HG02943 (cell line): ENCODE data around the gene TMEM178B.
"Not testable (repeated sequence)": the region's sequence is repeated elsewhere in the genome, so short reads cannot be mapped to it uniquely, and the experiment has no call there.

Experiments
- ATAC-seq: cut with Tn5 transposase; IDR thresholded peaks from one replicate; pipeline ENCODE4 v1.9.1; 2021; ENCODE audit warnings: mild to moderate bottlenecking, low read depth, moderate library complexity; ENCODE audit not compliant: unreplicated experiment

Gene TMEM178B

GRCh38 chr7:141369422-141369821, 295.6 kb downstream of the TMEM178B start:
- ATAC-seq, result no peak

GRCh38 chr7:141370178-141370577, 296.3 kb downstream of the TMEM178B start:
- no peak for ATAC-seq

DNA sequence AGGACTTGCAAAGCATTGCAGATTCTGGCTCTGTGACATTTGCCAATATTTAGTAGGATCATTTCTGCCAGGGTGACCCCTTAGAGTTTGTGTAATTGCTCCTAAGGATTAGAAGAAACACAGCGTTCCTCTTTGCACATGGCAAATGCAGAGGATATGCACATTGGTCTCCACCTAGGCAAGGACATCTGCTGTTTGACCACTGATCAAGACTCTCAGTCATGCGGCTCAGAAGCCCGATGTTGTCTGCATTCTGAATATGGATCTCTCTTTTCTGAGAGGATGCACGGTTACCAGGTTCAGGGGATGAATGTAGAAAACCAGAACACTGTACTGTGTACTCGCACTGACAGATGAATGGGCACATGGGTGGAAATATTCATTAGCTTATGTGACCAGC, 296.8 kb downstream of the TMEM178B start:
- no peak for ATAC-seq

DNA sequence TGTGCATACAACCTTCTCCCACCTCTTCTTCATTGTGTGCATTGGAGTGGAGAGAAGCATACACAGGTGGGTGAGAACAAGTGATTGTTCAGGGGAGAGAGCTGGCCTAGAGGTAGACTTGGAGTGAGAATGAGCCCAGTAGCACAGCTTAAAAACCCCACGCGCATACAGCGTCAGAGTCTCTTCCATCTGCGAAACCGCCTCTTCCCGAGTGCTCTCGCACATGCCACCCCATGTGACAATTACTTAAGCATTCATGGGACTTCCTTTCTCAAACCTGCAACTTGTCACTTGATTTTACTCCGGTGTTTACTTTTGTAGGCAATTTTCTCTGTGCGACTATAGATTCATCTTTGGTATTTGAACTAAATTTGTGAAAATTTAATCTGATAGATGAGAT, 300.6 kb downstream of the TMEM178B start:
- no peak for ATAC-seq

GRCh38 chr7:141375442-141375841, 301.6 kb downstream of the TMEM178B start:
- no peak for ATAC-seq

- ATAC-seq, result no peak
These were observed 304.0 kb downstream of the TMEM178B start for GRCh38 chr7:141377906-141378305.

- no peak for ATAC-seq
These were observed 304.5 kb downstream of the TMEM178B start for GRCh38 chr7:141378405-141378804.

DNA sequence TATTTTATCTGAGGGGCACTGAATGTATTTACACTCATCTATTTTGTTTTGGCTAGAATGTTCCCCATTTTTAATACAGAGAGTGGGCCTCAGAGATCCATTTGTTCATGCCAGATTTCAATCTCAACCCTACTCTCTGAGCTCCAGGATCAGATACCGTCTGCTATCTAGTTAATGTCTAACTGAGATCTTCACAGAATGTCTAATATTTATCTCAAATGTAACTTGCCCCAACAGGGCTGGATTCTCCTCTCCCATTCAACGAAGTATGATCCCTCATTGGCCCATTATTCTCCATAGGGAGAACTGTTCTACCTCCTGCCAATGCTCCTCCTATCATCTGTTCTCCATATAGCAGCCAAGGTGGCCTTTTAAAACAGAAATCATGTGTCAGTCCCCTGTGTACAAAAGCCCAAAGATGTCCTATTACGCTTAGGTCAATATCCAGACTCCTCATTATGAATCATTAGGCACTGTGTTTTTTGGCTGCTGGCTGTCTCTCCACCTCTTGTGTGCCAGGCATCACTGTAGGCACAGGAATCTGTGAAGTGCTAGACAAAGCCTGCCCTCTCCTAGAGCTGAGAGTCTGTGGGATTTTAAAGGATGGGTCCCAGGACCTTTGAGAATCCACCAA, 308.0 kb downstream of the TMEM178B start:
- ATAC-seq, result no peak

DNA sequence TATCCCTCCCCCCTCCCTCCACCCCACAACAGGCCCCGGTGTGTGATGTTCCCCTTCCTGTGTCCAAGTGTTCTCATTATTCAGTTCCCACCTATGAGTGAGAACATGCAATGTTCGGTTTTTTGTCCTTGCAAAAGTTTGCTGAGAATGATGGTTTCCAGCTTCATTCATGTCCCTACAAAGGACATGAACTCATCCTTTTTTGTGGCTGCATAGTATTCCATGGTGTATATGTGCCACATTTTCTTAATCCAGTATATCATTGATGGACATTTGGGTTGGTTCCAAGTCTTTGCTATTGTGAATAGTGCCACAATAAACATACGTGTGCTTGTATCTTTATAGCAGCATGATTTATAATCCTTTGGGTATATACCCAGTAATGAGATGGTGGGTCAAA, 309.5 kb downstream of the TMEM178B start:
- not testable (repeated sequence) for ATAC-seq

DNA sequence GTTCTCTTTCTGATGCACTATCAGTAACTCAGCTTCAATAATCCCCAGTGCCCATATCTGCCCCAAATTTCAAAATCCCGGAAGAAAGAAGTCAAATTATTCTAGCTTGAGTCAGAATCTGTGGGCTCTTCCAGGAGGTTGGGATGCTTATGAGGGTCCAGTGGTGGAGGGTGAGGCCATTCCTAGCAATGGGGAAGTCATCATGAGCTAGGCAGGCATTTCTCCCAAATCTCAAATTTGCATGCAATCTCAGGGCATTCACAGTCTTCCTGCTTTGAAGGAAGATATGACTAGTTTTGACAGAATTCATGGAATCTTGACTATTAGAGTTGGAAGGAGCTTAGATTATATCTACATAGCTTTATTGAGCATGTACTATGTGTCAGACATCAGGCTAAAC, 313.0 kb downstream of the TMEM178B start:
- no peak for ATAC-seq

DNA sequence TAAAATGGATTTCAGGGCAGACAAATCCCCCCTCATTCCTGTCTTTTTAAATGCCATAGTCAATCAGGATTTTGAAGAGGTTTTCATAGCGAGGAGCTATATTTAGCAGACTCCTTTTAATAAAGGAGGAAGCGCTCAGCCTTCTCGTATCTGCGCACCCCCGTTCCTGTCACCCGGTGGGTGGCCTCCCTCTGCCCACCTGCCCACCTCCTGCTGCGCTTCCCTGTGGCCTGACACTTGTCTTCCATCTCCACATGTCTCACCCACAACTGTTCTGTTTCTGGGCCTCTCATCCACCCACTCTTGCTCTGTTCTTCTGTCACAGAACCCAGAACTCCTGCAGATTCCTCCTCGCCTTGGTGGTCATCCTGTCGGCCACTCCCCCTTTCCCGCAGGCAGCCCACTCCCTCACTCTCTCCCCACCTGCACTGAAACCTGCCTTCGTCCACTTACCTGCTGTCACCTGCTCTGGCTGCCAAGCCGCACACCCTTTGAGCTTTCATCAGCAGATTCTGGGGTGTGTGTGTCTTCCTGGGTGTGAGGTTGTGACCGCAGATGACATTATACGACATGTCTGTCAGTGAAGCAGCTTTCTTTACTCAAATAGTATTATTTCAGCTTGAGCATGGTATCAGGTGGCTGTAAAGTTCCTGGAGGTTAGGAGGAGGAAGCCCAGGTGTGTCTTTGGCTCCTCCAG, 313.8 kb downstream of the TMEM178B start:
- ATAC-seq, result no peak

DNA sequence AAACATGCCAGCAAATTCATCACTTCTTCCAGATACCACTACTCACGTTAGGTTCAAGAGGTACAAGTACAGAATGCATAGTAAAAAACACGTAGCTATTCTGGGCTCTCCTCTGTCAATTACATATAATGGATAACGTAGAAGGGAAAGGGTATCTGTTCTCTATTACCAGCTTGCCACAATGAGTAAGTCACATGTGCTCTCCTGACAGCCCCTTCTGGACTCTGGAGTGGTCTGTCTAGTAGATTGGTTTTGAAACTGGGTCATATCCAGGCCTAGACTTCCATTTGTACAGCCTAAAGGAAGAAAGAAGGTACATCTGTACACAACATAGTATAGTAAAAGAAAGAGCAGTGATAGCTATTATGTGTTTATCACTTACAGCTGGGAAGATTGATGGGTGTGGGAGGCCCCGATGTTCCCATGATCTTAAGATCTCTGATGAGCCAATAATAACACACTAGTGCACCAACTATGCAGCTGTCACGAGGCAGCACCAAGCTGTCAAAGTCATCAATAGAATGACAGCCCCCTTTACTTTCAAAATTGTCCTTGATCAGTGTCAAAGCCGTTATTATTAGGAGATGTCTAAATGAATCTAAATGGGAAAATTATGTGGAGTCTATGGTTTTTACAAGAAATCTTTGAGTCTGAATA, 315.4 kb downstream of the TMEM178B start:
- ATAC-seq, result no peak

- no peak for ATAC-seq
These were observed 316.5 kb downstream of the TMEM178B start for GRCh38 chr7:141390339-141390738.

GRCh38 chr7:141393056-141393455, 319.2 kb downstream of the TMEM178B start:
- no peak for ATAC-seq

GRCh38 chr7:141397236-141398163, 323.6 kb downstream of the TMEM178B start:
- ATAC-seq, result no peak

DNA sequence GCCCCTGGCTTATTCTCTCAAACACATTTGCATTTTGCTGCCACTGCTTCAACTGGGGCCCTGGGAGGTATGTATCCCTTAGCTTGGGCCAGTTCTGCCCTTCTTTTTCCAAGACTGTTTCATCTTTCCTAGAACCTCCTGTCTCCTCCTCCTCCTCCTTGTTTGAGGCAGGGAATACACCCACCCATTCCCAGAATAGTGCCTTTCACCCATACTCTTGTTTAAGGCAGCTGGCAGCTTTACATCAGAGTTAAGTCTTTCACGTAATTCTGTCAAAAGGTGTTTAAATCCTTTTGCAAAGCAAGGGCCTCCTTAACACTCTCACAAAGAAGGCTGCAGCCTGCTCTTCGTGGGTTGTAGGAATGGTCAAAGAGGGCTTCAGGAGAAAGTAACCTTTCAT, 326.5 kb downstream of the TMEM178B start:
- ATAC-seq, result no peak

GRCh38 chr7:141402277-141402996, 328.6 kb downstream of the TMEM178B start:
- ATAC-seq, result no peak

DNA sequence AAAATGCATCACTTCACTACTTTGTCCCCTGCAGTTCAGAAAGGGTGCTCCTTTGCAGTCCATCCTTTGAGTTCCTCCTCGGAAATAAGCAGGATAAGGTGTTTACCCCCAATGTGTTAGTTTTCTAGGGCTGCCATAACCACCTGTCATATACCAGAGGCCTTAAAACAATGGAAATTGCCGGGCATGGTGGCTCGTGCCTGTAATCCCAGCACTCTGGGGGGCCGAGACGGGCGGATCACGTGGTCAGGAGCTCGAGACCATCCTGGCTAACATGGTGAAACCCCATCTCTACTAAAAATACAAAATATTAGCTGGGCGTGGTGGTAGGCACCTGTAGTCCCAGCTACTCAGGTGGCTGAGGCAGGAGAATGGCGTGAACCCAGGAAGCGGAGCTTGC, 330.0 kb downstream of the TMEM178B start:
- ATAC-seq, result not testable (repeated sequence)

GRCh38 chr7:141406347-141406746, 332.5 kb downstream of the TMEM178B start:
- ATAC-seq, result no peak

- no peak for ATAC-seq
These were observed 334.0 kb downstream of the TMEM178B start for GRCh38 chr7:141407893-141408292.
